ENCODE results near the gene SNX2.
A peak's percentile ranks its signal among the peaks of the same experiment; 100 is the strongest.

Gene SNX2

DNA sequence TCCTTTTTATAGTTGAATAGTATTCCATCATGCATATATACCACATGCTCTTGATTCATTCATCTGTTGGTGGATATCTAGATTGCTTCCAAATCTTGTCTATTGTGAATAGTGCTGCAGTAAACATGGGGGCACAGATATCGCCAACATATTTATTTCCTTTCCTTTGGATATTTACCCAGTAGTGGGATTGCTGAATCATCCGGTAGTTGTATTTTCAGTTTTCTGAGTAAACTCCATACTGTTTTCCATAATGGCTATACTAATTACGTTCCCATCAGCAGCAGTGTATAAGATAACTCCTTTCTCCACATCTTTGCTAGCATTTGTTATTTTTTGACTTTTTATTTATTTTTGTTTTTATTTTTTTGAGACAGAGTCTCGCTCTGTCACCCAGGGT is 3.3 kb downstream of the SNX2 start:
- in situ Hi-C loops (cut with HindIII; ENCODE audit: low pct_unique_long_range_greater_than_20kb, low sequenced_read_pairs) = no loop called here
- DNase-seq (ENCODE audit: low read depth in 1 of 2, low spot score in 1 of 2) = no peak
- TF ChIP-seq JUND (IDR thresholded peaks at IDR 0.05; ENCODE audit: low read depth) = no peak

- DNase-seq (ENCODE audit: low read depth in 1 of 2, low spot score in 1 of 2) = peak in 1 of 2 experiments; percentile 8
- TF ChIP-seq JUND (IDR thresholded peaks at IDR 0.05; ENCODE audit: low read depth) = no peak
- in situ Hi-C loops (cut with HindIII; ENCODE audit: low pct_unique_long_range_greater_than_20kb, low sequenced_read_pairs) = no loop called here
Measured at GRCh38 chr5:122779451-122779850, 4.6 kb downstream of the SNX2 start.

DNA sequence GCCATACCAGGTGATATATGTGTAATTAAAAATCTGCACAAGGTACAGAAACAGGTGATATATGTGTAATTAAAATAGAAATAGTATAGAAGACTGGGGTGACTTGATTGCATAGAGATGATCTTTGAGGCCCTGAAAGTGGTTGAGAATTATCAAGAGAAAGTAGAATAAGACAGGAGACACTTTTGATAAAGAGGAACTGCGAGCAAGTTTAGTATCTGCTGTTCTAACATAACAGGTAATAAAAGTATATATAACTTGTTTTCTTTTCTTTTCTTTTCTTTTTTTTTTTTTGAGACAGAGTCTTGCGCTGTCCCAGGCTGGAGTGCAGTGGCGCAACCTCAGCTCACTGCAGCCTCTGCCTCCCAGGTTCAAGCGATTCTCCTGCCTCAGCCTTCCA is 5.4 kb downstream of the SNX2 start:
- in situ Hi-C loops (cut with HindIII; ENCODE audit: low pct_unique_long_range_greater_than_20kb, low sequenced_read_pairs) = no loop called here
- TF ChIP-seq JUND (IDR thresholded peaks at IDR 0.05; ENCODE audit: low read depth) = no peak
- DNase-seq (ENCODE audit: low read depth in 1 of 2, low spot score in 1 of 2) = no peak

GRCh38 chr5:122781465-122781864 is 6.6 kb downstream of the SNX2 start:
- no peak for DNase-seq (ENCODE audit: low read depth in 1 of 2, low spot score in 1 of 2)
- TF ChIP-seq JUND (IDR thresholded peaks at IDR 0.05; ENCODE audit: low read depth) = no peak
- in situ Hi-C loops (cut with HindIII; ENCODE audit: low pct_unique_long_range_greater_than_20kb, low sequenced_read_pairs) = no loop called here

- no peak for DNase-seq (ENCODE audit: low read depth in 1 of 2, low spot score in 1 of 2)
- TF ChIP-seq JUND (IDR thresholded peaks at IDR 0.05; ENCODE audit: low read depth) = no peak
- in situ Hi-C loops (cut with HindIII; ENCODE audit: low pct_unique_long_range_greater_than_20kb, low sequenced_read_pairs) = no loop called here
Measured at GRCh38 chr5:122785294-122785693, 10.4 kb downstream of the SNX2 start.

DNA sequence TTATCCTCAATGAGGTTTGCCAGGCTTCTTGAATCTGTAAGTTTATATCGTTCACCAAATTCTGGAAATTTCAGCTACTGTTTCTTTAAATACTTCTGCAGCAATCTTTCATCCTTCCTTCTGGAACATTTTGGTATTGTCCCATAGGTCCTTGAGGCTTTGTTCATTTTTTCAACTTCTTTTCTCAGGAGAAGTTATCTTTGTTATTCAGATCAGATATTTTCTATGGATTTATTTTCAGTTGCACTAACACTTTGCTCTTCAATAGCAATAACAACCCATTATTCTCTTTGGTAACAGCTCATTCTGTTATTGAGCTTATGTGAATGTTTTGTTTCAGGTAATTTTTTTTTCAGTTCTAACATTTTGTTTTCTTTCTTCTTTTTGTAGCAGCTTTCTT is 13.5 kb downstream of the SNX2 start:
- no peak for DNase-seq (ENCODE audit: low read depth in 1 of 2, low spot score in 1 of 2)
- no peak for TF ChIP-seq JUND (IDR thresholded peaks at IDR 0.05; ENCODE audit: low read depth)
- in situ Hi-C loops (cut with HindIII; ENCODE audit: low pct_unique_long_range_greater_than_20kb, low sequenced_read_pairs) = no loop called here

GRCh38 chr5:122788996-122789395 is 14.1 kb downstream of the SNX2 start:
- in situ Hi-C loops (cut with HindIII; ENCODE audit: low pct_unique_long_range_greater_than_20kb, low sequenced_read_pairs) = no loop called here
- TF ChIP-seq JUND (IDR thresholded peaks at IDR 0.05; ENCODE audit: low read depth) = no peak
- DNase-seq (ENCODE audit: low read depth in 1 of 2, low spot score in 1 of 2) = no peak

DNA sequence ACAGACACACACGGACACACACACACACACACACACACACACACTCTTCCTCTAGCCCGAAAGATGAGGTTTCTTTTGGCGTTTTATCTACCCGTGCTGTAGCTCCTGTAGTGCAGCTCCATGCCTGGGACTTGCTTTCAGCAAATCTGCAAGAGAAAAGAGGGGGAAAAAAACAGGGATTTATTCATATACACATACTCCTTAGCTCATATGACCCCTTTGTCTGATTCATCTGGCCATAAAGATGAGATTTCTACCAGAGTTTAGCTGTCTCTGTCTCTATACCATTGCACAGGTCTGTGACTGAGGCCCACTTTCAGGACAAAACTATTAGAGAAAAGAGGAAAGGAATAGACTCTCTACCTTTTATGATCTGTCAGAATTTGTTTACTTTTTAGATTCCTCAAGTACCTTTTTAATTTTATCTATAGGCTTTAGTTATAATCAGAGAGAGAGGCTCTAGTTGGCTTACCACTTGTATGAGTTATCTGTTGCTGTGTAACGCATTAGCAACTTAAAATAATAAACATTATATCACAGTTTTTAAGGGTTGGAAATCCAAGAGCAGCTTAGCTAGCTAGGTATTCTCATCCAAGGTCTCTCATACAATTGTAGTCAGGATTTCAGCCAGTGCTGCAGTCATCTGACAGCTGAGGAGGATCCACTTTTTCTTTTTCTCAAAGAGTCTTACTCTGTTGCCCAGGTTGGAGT is 14.7 kb downstream of the SNX2 start:
- DNase-seq (ENCODE audit: low read depth in 1 of 2, low spot score in 1 of 2) = no peak
- no peak for TF ChIP-seq JUND (IDR thresholded peaks at IDR 0.05; ENCODE audit: low read depth)
- in situ Hi-C loops (cut with HindIII; ENCODE audit: low pct_unique_long_range_greater_than_20kb, low sequenced_read_pairs) = no loop called here

DNA sequence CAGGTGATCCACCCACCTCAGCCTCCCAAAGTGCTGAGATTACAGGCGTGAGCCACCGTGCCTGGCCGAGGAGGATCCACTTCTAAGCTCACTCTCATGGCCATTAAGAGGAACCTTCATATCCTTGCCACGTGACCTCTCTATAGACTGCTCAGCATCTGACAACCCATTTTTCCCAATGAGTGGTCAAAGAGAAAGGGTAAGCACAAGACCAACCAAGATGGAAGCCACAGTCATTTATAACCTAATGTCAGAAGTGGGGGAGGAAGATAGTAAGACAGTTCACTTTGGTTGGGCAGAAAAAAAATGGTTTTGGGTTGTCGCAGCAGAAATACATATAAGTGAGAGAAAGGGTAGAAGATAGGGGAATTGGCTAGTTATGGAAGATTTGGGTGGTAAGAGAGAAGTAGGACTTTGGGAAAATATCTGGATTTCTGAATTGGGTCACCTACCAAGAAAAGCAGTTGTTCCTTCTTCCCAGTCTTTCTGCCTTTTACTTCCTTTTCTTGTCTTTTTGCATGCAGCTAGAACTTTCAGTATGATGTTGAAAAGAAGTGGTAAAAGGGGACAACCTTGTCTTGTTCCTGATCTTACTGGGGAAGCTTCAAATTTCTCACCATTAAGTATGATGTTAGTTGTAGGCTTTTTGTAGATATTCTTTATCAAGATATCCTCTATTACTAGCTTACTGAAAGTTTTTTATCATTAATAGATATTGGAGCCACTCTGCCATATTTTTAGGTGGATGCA is 15.6 kb downstream of the SNX2 start:
- no peak for DNase-seq (ENCODE audit: low read depth in 1 of 2, low spot score in 1 of 2)
- TF ChIP-seq JUND (IDR thresholded peaks at IDR 0.05; ENCODE audit: low read depth) = no peak
- in situ Hi-C loops (cut with HindIII; ENCODE audit: low pct_unique_long_range_greater_than_20kb, low sequenced_read_pairs) = no loop called here

- in situ Hi-C loops (cut with HindIII; ENCODE audit: low pct_unique_long_range_greater_than_20kb, low sequenced_read_pairs) = no loop called here
- no peak for TF ChIP-seq JUND (IDR thresholded peaks at IDR 0.05; ENCODE audit: low read depth)
- DNase-seq (ENCODE audit: low read depth in 1 of 2, low spot score in 1 of 2) = no peak
Measured at GRCh38 chr5:122805481-122805880, 30.6 kb downstream of the SNX2 start.

GRCh38 chr5:122810405-122810804 is 35.5 kb downstream of the SNX2 start:
- no peak for TF ChIP-seq JUND (IDR thresholded peaks at IDR 0.05; ENCODE audit: low read depth)
- in situ Hi-C loops (cut with HindIII; ENCODE audit: low pct_unique_long_range_greater_than_20kb, low sequenced_read_pairs) = no loop called here
- no peak for DNase-seq (ENCODE audit: low read depth in 1 of 2, low spot score in 1 of 2)

GRCh38 chr5:122815218-122815767 is 40.4 kb downstream of the SNX2 start:
- DNase-seq (ENCODE audit: low read depth in 1 of 2, low spot score in 1 of 2) = no peak
- TF ChIP-seq JUND (IDR thresholded peaks at IDR 0.05; ENCODE audit: low read depth) = no peak
- in situ Hi-C loops (cut with HindIII; ENCODE audit: low pct_unique_long_range_greater_than_20kb, low sequenced_read_pairs) = no loop called here

DNA sequence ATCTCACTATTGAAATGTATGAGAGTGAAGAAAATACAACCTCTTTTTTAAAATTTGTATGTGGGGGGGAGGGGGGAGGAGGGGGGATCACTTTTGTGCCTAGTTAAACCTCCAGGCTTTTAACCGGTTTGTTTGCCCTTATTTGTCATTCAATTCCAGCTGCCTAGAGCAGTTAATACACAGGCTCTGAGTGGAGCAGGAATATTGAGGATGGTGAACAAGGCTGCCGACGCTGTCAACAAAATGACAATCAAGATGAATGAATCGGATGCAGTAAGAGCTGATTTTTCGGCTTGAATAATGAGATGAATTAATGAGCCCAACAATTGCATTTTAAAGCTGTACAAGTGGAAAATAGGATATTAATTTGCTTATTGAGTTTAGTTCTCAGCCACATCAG is 41.9 kb downstream of the SNX2 start:
- no peak for TF ChIP-seq JUND (IDR thresholded peaks at IDR 0.05; ENCODE audit: low read depth)

More for the DNA sequence above, 41.9 kb downstream of the SNX2 start:
- DNase-seq (ENCODE audit: low read depth in 1 of 2, low spot score in 1 of 2) = no peak
- in situ Hi-C loops (cut with HindIII; ENCODE audit: low pct_unique_long_range_greater_than_20kb, low sequenced_read_pairs) = no loop called here
